HG03521 (cell line): Measurements from ENCODE around the gene PRMT7.

Experiments used
- ATAC-seq: cut with Tn5 transposase; IDR thresholded peaks from one replicate; pipeline ENCODE4 v1.9.1; 2021; ENCODE audit warnings: mild to moderate bottlenecking, moderate library complexity; ENCODE audit not compliant: unreplicated experiment

PRMT7 gene

DNA sequence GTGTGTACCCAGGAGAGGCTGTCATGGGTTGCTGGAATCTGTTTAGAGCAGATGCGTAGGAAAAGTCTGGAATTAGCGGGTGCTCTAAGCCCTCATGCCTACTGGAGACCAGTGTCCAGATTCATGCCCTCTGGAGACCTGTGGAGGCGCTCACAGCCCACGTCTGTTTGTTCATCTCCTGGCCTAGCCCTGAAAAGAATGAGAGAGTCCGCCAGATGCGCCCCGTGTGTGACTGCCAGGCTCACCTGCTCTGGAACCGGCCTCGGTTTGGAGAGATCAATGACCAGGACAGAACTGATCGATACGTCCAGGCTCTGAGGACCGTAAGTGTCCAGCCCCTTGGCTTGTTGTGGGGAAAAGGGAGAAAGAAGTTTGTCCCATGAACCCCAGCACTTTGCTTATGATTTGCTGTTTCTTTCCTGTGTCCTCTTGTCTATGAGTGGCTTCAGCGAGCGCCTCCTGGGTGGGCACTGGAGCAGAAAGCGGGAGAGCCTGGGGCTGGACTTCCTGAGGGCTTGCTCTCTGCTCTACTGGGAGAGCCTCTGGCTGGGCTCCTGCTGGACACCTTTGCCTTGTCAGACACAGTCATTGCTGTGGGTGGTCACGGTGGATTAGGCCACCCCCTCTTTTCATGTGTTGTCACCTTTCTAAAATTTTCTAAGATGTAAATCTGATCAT, 35.3 kb downstream of the PRMT7 start:
- ATAC-seq = no peak

DNA sequence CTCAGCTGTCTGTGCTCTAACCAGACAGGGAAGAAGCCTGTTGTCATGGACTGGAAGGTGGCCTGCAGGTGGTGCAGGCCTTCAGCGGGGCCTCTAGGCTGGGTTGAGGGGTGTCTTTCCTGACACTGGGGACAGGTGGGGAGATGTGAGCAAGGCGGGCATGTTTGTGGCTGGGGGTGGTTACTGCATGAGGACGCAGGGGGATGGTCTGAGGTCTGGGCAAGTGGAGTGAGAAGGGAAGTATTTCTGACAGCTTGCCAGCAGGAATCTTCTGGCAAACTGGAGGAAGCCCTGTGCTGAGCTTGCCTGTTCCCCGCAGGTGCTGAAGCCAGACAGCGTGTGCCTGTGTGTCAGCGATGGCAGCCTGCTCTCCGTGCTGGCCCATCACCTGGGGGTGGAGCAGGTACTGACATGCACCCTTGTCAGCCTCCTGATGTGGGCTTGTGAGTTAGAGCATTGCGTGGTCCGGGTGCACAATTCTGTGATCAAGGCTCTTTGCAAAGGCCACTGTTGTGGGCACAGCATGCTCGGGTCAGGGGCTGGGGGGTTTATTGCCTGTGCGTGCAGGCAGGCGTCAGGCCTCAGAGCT, 36.2 kb downstream of the PRMT7 start:
- ATAC-seq = no peak

- ATAC-seq = no peak
Measured at GRCh38 chr16:68347605-68348004, 36.8 kb downstream of the PRMT7 start.

DNA sequence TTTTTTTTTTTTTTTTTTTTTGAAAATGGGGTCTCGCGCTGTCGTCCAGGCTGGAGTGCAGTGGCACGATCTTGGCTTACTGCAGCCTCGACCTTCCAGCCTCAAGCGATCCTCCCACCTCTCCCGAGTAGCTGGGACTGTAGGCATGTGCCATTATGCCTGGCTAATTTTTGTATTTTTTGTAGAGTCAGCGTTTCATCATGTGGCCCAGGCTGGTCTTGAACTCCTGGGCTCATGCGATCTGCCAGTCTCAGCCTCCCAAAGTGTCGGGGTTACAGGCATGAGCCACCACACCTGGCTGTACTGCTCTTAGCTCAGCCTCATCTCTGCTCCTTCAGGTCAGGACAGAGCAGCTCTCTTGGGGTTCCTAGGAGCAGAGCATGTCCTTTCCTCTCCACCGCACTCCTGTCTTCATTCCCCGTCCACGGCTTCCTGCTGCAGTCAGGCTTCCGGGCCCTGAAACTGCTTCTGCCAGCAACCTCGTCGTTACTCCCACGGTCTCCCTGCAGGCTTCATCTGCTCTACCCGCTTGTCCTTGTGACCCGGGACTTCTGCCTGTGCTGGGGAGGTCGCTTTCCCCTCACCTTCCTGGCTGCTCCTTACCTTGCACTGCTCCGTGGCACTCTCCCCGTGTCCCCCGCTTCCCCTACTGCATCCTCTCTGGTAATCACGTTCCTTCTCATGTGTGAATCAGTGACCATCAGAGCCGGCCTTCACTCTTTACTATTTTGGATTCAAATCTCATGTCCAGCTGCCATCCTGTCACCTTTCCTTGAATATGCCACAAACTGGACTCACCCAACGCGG, 38.0 kb downstream of the PRMT7 start:
- no peak for ATAC-seq

DNA sequence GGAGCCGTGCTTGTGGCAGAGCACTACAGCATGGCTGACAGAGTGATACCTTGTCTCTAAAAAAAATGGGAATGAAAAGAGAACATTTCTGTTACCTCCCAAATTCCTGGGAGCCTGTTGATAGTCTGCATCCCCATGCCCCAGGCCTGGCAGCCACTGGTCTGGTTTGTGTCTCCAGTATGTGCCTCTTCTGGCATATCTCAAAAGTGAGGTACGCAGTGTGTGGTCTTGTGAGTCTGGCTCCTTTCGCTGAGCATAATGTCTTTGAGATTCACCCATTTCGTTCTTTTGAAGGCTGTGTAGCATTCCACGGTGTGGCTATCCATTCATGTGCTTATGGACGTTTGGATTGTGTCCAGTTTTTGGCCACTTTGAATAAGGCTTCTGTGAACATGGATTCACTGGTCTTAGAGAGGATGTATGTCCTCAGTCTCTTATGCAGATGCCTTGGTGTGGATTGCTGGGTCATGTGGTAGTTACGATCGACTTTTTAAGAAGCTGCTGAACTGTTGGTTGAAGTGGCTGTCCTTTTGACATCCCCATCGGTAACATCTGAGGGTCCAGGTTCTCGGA, 39.1 kb downstream of the PRMT7 start:
- no peak for ATAC-seq

DNA sequence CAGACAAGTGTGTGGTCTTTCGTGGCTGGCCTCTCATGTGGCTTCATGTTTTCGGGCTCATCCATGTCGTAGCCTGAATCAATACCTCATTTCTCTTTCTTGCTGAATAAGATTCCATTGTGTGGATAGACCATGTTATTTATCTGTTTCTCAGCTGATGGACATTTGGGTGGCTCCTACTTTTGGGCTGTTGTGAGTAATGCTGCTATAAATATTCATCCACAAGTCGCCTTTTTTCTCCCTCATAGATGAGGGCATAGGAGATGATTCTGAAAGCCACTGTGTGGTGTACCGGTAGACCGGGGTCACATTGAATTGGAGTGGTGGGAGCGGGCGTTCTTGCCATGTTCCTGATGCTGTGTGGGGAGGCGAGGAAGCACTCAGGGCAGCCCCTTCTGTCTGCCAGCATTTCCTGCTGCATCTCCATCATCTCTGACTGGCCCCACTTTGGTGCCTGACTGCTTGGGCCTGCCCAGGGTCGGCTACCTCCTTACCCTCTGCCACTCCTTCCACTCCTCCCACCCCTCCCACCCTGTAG, 40.1 kb downstream of the PRMT7 start:
- no peak for ATAC-seq

GRCh38 chr16:68351463-68351862, 40.6 kb downstream of the PRMT7 start:
- no peak for ATAC-seq

DNA sequence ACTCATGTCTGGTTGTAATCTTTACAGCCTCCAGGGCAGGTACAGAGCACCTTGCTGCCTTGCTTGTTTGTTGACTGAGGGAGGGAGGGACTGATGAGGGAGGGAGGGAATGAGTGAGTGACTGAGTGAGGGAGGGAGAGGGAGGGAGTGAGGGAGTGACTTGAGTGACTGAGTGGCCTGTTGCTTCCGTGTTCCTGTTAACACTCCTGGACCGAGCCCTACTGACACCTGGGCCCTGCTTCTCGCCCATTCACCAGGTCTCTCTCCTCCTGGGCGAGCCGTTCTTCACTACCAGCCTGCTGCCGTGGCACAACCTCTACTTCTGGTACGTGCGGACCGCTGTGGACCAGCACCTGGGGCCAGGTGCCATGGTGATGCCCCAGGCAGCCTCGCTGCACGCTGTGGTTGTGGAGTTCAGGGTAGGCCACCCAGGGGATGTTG, 41.2 kb downstream of the PRMT7 start:
- no peak for ATAC-seq

DNA sequence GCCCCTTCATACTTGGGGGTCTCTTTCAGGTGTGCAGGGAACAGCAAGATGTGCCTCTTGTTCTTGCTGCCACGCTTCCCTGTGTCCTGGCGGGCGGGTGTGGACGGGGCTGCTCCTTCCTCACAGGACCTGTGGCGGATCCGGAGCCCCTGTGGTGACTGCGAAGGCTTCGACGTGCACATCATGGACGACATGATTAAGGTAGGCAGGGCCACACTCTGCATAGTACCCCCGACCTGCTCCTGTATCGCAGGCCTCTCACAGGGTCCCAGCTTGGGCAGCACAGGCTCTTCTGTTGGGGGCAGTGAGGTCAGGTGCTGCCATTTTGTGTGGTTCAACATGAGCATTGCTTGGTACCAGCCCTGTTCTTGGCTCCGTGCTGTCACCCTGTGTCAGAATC, 42.5 kb downstream of the PRMT7 start:
- no peak for ATAC-seq

- no peak for ATAC-seq
Measured at GRCh38 chr16:68354816-68355215, 44.0 kb downstream of the PRMT7 start.

DNA sequence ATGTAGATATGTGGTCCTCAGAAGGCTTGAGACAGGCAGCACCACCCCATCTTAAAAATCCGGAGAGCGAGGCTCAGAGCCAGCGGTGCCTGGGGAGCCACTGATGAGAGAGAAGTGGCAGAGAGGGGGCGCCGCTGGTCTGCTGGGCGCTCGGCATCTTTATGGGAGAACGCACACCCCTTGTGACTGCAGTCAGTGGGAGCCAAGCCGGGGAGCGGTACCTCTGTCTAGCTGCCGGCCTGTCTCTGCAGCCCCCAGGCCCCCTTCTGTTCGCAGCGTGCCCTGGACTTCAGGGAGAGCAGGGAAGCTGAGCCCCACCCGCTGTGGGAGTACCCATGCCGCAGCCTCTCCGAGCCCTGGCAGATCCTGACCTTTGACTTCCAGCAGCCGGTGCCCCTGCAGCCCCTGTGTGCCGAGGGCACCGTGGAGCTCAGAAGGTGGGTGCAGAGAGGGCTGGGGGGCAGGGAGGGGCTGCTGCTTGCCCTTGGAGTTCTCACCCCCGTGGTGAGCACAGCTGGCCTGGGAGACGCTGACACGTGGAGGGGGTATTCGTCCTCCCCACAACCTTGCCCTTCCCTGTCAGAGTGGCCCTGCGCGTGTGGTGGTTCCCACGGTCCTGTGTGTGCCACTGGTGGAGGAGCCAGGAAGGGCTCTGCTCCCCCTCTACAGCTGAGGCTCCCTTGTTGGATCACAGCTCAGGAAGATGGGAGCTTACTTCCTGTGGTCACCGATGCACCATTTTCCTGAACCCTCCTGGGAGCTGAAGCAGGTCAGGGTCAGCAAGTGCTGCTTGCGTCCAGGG, 44.8 kb downstream of the PRMT7 start:
- no peak for ATAC-seq

GRCh38 chr16:68356249-68356918, 45.6 kb downstream of the PRMT7 start:
- peak; percentile 60 for ATAC-seq

DNA sequence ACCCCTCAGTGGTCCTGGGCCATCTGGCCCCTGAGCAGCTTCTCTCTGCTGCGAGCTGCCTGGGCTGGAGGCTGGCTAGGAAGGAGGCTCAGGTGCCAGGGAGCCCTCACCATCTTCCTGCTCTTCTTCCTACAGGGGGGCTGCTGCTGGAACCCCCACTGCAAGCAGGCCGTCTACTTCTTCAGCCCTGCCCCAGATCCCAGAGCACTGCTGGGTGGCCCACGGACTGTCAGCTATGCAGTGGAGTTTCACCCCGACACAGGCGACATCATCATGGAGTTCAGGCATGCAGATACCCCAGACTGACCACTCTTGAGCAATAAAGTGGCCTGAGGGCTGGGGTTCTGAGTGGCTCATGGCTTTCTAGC, 46.1 kb downstream of the PRMT7 start:
- ATAC-seq = no peak

DNA sequence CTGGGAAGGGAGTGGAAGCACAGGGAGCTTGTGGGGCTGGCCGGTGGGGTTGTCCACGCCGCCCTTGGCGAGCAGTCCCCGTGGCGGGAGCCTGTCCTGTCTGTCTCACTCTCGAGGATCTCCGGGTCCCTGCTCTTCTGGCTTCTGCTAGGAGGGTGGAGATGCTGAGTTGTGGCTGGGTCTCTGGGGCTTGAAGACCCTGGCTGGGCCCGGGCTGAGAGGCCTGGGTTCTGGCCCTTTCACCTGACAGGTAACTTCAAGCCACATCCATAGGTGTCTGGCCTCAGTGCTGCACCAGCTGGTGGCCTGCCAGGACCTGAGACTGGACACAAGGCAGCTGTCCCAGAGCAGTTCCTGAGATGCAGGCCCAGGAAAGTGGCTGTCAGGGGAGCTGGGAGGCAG, 46.7 kb downstream of the PRMT7 start:
- no peak for ATAC-seq

DNA sequence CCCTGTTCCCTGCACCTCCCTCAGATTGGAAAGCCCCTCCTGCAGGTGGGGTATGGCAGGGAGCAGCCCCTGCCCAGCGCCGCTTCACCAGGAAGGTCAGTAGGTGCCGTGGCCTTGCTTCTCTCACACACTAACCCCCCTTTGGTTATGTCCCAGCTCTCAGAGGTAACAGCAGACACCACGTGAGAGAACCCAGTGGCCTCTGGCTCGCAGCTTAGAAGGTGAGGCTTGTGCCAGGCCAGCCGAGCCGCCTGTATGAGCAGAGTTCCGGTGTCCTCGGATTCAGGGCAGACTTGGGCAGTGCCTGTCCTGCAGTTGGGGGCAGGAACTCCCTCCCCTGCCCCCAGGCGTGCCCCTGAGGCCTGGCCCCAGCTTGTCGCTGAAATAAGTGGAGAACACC, 47.1 kb downstream of the PRMT7 start:
- no peak for ATAC-seq

DNA sequence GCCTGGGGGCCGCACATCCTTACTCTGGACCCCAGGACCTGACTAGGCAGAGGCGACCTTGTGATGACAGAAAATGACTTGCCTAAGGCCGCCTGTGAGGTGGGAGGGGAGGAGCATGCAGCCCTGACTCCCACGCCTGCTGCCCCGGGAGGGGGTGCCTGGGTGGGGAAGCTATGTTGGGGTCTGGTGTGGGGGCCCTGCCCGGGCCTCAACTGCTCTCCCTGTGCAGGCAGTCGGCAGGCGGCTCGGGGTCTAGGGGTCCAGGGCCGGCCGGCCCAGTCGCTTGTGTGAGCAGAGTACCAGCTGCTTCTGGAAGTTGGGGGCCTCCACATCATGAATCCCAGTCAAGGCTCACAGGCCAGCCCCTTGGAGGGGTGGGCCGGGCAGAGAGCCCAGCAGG, 48.1 kb downstream of the PRMT7 start:
- ATAC-seq = no peak

DNA sequence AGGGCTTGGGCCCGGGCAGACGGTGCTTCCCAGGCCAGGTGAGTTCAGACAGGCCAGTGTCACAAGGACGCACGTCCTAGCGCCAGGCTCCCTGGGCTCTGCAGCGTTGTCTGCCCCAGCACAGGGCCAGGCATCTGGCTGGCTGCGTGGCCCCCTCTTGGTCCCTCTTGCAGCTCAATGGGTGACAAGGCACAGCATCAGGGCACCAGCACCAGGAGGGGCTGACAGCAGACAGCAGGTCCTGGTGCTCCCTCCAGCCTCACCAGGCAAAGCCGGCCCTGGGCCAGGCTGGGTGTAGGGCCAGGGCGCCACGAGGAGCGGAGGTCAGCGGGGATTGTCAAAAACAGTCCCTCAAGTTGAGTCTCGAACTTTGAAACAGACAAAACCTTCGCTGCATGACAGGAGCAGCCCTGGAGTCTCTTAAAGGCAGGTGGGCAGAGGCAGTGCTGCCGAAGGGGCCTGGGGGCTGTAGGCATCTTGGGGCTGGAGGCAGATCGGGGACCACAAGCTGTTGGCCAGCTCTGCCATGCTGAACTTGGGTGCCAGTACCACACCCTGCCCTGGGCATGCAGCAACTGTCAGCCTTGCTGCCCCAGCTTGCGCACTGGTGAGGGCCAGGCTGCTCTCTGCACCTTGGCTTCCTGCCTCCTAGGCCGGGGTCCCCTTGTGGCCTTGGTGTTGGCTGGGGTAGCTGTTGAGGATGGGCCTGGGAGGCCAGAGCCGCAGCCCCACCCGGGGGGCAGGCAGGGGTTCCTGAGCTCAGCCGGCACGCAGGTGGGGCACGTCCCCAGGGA, 48.8 kb downstream of the PRMT7 start:
- no peak for ATAC-seq

GRCh38 chr16:68360547-68360946, 49.7 kb downstream of the PRMT7 start:
- no peak for ATAC-seq

GRCh38 chr16:68360956-68361355, 50.1 kb downstream of the PRMT7 start:
- ATAC-seq = no peak
